ENCODE results near the gene LRRC14B.

DNA sequence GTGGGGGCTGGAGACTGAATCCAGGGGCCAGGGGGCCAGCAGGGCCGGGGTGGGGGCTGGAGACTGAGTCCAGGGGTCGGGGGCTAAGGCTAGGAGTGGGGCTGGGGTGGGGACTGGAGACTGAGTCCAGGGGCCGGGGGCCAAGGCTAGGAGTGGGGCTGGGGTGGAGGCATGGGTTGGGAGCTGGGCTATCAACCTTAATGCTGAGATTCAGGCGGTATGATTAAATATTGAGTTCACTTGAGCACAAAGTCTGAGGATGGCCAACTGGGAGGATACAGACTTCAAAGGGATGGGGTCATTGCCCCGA, 17.0 kb upstream of the LRRC14B start:
- no peak for TF ChIP-seq POLR2AphosphoS5 (IDR thresholded peaks at IDR 0.05; ENCODE audit: low read depth)
- TF ChIP-seq, protein P1, sequence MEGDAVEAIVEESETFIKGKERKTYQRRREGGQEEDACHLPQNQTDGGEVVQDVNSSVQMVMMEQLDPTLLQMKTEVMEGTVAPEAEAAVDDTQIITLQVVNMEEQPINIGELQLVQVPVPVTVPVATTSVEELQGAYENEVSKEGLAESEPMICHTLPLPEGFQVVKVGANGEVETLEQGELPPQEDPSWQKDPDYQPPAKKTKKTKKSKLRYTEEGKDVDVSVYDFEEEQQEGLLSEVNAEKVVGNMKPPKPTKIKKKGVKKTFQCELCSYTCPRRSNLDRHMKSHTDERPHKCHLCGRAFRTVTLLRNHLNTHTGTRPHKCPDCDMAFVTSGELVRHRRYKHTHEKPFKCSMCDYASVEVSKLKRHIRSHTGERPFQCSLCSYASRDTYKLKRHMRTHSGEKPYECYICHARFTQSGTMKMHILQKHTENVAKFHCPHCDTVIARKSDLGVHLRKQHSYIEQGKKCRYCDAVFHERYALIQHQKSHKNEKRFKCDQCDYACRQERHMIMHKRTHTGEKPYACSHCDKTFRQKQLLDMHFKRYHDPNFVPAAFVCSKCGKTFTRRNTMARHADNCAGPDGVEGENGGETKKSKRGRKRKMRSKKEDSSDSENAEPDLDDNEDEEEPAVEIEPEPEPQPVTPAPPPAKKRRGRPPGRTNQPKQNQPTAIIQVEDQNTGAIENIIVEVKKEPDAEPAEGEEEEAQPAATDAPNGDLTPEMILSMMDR (IDR thresholded peaks at IDR 0.05; ENCODE audit: insufficient read depth, low read length): no peak
- TF ChIP-seq GABPA (IDR thresholded peaks at IDR 0.05; ENCODE audit: low read depth): no peak

Data from HL-60 (cell line).